ENCODE results near the gene RNU1-1. TPM values are rescaled to one million over a fixed set of nuclear protein-coding genes. Genes with fewer than 3 reads are reported as not detected.
A peak's percentile ranks its signal among the peaks of the same experiment; 100 is the strongest.

RNU1-1 gene
- total and polyA plus RNA-seq, 9 of the 15 experiments (the other 6 are each of a cell fraction or from before 2014, with no cell fraction given): under 0.01 to 32,823 (median 2,538) TPM; not detected in 4

- TF ChIP-seq RCOR1 (IDR thresholded peaks at IDR 0.05; ENCODE audit: borderline replicate concordance in 1 of 2, low read depth in 2 of 2, low read length in 2 of 2) (0 out of 4 replicates have a peak, but pooled peaks of 1 of the 2 experiments have one; percentile 12), BCOR (IDR thresholded peaks at IDR 0.05) (0 out of 2 replicates have a peak, but pooled peaks have one; percentile 13), E2F8 (IDR thresholded peaks at IDR 0.05; ENCODE audit: low read depth, partially characterized antibody) (peak; percentile 35), BRD4 (IDR thresholded peaks at IDR 0.05) (peak; percentile 64; the same call in 1 of the 2 replicates), CREB1 (IDR thresholded peaks at IDR 0.05) (peak; percentile 40; the same call in 1 of the 2 replicates), CREB1 (CRISPR knock-in tag; IDR thresholded peaks at IDR 0.05) (peak; percentile 18; the same call in 1 of the 2 replicates), FOXK2 (conservative IDR thresholded peaks at IDR 0.05 in 1 of 2, IDR thresholded peaks at IDR 0.05 in 1 of 2; ENCODE audit: low read depth in 2 of 2) (peak in 1 of 2 experiments; percentile 82; a peak in 3 of 4 replicates), TARDBP (IDR thresholded peaks at IDR 0.05) (peak; percentile 87; the same call in 1 of the 2 replicates), NFIC (IDR thresholded peaks at IDR 0.05) (peak; percentile 84), KDM2B (CRISPR knock-in tag; IDR thresholded peaks at IDR 0.05) (0 out of 2 replicates have a peak, but pooled peaks have one; percentile 50), RB1 (IDR thresholded peaks at IDR 0.05; ENCODE audit: low read depth) (peak; percentile 70), NBN (IDR thresholded peaks at IDR 0.05; ENCODE audit: low read depth) (peak; percentile 56; the same call in 1 of the 2 replicates), SP1 (CRISPR knock-in tag; IDR thresholded peaks at IDR 0.05) (0 out of 2 replicates have a peak, but pooled peaks have one; percentile 23), ZBTB2 (IDR thresholded peaks at IDR 0.05) (peak; percentile 66; the same call in 1 of the 2 replicates), DMBX1 (CRISPR knock-in tag; IDR thresholded peaks at IDR 0.05; ENCODE audit: borderline replicate concordance) (0 out of 2 replicates have a peak, but pooled peaks have one; percentile 27)
These were observed 31.6 kb upstream of the RNU1-1 start (continued) for GRCh38 chr1:16545682-16546095.
